GM21825 (cell line): ENCODE results near the gene NEUROG1.

ENCODE experiments used
- ATAC-seq: cut with Tn5 transposase; IDR thresholded peaks from one replicate; pipeline ENCODE4 v1.9.1; 2021; ENCODE audit warnings: mild to moderate bottlenecking, moderate library complexity; ENCODE audit not compliant: unreplicated experiment

Gene NEUROG1, protein sequence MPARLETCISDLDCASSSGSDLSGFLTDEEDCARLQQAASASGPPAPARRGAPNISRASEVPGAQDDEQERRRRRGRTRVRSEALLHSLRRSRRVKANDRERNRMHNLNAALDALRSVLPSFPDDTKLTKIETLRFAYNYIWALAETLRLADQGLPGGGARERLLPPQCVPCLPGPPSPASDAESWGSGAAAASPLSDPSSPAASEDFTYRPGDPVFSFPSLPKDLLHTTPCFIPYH

GRCh38 chr5:135535820-135536801 lies at the start of gene NEUROG1:
TSS of gene NEUROG1 (minus strand) at chr5:135535964. CDS start at chr5:135535690, 274 bp downstream.
- ATAC-seq = no peak

DNA sequence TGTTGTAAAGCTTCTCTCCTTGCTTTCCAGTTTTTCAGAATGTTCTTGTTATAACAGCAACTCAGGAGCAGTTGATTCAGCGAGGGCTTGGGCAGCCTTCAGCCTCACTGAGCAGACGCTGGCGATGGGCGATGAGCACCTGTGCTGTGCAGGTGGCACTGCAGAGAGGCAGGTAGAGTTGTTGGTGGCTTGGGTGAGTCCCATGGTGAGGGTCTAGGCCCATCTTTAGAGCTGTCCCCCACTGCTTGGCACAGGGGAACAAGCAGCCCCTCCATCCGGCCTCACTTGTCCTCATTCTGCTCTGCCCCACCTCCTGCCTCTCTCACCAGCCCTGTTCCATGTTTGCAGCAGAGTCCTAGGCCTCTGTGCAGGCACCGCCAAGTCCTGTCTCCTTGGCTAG lies 49.2 kb upstream of the NEUROG1 start:
- no peak for ATAC-seq

DNA sequence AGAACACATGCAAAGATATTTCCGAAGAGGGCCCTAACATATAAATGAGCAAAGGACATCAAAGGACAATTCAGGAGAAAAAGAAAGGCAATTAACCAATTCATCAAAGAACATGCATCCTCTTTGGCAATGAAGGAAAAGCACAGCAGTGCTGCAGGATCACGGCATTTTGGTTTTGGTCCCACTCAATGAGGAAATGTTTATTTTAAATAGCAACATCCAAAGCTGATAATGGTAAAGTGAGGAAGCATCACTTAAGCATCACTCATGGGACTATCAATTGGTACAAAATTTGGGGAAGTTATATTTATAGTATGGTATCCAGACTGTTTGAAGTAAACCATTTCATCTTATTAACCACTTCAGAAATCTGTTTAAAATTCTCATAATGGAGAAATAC lies 48.5 kb upstream of the NEUROG1 start:
- no peak for ATAC-seq

GRCh38 chr5:135582099-135582781 lies 46.5 kb upstream of the NEUROG1 start:
- ATAC-seq = no peak

DNA sequence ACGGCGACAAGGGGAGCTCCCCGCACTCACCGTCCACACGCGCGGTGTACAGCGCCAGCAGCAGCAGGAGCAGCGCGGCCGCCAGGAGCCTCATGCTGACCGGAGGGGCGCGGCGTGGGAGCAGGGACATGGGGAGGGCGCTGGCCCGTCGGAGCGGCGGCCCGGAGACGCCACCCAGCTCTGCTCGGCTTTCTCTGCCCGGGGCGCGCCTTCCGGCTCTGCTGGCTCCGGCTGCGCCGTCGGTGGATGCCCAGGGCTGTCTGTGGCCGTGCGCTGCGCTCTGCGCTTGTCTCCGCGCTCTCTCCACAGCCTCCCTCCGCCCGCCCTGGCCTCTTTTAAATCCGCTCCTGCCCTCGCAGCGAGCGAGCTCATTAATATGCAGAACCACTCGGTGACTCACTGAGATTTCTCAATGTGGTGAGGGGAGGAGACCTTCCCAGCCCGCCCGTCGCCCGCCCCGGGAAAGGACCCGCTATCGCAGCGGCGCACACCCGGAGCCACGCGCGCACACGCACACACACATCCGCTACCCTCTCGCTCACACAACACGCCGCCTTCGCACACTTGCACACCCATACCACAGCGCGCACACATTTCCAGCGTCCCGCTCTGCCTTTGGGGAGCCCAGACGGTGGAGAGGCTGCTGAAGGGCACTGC lies 43.0 kb upstream of the NEUROG1 start, which contains the start of gene CXCL14:
CXCL14 (minus strand) TSS at position 307 of the 657 bp plus-strand sequence; CDS start at position 94, 213 bp downstream.
- ATAC-seq = no peak

GRCh38 chr5:135578305-135578684 lies 42.5 kb upstream of the NEUROG1 start:
- no peak for ATAC-seq

- ATAC-seq = no peak
These were observed 41.7 kb upstream of the NEUROG1 start for GRCh38 chr5:135577421-135577820.

- no peak for ATAC-seq
These were observed 40.4 kb upstream of the NEUROG1 start for GRCh38 chr5:135576075-135576599.

- ATAC-seq = no peak
These were observed 38.7 kb upstream of the NEUROG1 start for GRCh38 chr5:135574493-135574892.

DNA sequence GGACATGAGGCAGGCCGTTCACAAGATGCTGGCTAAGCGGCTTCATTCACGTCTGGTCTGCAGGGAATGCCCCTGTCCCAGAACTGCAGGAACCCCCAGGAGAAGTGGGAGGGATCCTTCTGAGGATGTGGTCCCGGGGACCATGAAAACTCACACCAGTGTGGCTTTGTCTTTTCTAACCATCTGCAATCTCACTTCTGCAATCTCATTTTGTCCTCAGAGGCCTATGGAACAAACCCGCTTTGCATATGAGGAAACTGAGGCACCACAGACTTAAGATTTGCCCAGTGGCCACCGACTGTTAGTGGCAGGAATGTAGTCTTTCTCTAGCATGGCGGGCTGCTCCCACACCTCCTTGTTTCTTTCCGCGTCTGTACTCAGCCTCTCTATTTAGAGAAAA lies 36.1 kb upstream of the NEUROG1 start:
- ATAC-seq = no peak

DNA sequence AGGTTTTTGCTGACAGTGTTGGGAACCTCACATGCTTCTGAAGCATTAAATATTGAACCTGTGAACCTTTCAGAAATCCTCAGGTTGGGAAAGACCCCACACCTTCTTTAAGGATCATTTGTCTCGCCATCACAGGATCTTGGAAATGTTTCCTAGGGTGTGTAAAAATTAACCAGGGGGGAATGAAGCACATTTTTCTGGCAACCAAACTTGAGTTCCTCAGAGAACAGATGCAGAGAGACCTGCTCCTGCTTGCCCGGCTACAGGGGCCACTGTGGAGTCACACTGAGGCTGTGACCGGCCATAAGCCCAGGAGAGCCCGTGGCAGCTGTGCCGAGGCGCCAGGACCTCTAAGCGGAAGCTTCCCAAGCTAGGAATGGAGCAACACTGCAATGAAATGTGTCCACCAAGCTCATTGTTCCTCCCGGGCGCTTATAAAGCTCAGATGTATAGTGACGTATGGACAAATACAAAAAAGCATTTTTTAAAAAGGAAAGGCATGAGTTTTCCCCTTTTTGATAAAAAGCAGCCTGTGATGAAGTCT lies 35.4 kb upstream of the NEUROG1 start:
- no peak for ATAC-seq

- ATAC-seq = no peak
These were observed 34.6 kb upstream of the NEUROG1 start for GRCh38 chr5:135570453-135570764.

DNA sequence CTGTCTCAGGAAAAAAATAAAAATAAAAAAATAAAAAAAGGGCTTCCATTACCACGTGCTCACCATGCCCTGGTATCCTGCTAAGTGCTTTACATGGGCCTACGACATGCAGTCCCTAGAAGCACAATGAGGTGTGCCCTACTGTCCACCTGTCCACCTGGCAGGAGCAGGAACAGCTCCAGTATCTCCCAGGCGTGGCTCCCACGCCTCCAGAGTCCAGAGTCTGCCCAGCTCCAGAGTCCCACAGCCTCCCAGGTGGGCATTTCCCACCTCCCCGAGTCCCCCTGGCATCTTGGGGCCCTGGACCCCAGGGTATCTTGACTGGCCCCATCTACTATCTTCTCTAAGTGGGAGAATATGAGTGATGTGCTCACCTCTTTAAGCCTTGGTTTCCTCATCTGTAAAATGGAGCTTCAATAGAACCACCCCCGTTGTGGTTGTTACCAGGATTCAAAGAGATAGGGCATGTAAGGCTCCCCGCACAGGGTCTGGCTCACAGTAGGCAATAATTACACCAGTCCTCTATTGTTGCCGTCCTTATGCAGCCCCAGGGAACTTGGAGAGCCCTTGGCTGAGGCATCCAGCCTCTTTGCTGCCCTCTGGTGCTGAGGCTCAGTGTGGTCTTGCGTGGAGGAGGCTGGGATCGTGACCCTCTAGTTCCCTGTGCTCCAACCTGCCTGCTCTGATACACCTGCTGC lies 34.1 kb upstream of the NEUROG1 start:
- ATAC-seq = no peak

- ATAC-seq = no peak
These were observed 33.2 kb upstream of the NEUROG1 start for GRCh38 chr5:135568923-135569360.

DNA sequence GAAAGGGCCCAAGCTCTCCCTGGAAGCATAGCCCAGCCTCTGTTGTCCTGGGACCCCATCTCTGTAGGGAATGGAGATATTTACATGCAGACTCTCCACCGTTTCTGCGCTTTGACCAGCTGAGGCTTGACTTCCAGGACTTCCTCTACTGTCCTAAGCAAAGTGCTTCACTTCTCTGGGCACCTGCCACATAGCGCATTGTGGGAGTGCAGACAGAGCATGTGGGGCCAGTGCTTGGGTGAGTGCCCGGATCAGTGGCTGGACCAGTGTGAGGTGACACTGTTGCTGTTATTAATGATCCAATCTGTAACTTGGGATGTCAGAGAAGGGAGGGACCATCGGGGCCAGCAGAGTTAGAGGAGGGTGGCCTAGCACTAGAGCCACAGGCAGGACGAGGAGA lies 32.5 kb upstream of the NEUROG1 start:
- ATAC-seq = no peak

DNA sequence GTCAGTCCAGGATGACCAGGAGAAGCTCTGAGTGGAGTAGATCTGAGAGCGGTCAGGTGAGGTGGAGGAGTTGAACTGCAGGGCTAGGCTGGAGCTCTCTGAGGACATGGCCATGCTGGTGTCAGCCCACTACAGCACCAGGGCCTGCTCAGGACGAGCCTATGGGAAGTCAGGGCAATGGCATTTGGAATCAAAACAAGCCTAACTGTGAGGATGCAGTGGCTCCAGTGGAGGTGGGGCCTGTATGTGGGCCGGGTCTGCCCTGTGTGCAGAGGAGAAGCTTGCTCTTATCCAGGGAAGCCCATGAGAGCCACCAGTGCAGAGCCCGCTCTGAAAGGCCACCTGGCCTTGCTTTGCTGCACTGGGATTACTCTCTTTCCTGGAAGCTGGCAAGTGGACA lies 31.9 kb upstream of the NEUROG1 start:
- ATAC-seq = no peak

DNA sequence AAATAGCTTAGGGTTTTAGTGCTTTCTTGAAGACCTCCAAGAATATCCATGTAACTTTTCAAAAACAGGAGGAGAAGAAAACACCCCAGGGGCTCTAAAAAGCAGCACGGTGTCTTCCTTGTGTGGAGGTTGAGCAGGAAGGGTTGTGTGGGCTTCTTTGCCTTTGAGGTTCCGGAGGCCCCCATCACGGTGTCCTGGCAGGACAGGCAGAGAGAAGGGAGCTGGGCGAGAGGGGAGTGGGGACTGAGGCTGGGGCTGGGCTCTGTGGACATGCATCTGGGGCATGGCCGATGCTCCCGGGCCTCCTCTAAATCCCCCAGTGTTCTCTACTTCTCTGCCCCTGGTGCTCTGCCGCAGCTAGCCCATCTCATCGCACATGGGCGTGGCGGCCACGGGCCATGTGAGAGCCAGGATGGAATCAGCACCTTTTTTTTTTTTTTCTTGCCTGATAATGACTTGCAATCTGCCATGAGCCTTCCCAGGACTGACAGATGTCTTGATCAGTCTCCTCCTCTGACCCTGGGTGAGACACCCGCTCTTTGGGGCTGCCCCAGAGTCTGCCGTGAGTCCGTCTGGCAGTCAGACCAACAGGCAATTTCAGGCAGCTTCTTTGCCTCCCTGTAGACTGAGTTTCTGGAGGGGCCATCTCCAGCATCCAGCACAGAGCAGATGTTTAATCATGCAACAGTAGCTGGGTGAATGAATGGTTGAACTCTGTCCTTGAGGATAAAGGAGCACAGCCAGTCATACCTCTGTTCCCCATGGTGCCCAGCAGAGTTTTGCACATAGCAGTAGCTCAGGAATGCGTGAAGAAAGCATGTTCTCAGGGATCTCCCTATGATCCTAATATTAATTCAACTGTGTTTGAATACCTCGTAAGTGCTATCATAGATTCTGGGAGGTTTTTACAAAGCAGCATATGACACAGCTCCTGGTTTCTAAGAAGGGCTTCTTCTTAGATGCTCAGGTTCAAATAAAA lies 30.9 kb upstream of the NEUROG1 start:
- ATAC-seq = no peak

DNA sequence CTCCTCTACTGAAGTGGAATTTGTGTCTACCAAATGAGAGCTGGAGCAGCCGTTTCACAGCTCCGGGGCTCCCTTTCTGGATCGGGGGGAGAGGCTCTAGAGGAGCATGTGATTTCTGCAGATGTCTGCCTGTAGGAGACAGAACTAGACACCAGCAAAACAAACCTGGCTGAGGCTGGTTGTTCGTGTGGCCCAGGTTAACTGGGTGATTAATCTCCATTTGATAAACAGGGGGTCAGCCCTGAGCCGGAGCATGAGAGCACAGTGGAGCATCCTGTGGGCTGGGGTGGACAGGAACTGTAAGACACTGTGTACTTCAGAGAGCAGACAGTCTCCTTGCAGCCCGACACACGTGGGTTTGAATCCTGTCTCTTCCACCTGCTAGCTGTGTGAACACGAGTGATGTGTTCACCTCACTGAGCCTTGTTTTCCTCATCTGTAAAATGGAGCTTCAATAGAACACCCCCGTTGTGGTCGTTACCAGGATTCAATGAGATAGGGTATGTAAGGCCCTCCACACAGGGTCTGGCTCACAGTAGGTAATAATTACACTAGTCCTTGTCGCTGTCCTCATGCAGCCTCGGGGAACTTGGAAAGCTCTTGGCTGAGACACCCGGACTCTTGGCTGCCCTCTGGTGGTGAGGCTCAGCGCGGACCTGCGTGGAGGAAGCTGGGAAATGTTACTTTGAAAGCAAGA lies 30.1 kb upstream of the NEUROG1 start:
- no peak for ATAC-seq
